HG03521 (cell line): ENCODE measurements around the gene SOX2.

Experiments
- ATAC-seq: cut with Tn5 transposase; IDR thresholded peaks from one replicate; pipeline ENCODE4 v1.9.1; 2021; ENCODE audit warnings: mild to moderate bottlenecking, moderate library complexity; ENCODE audit not compliant: unreplicated experiment

Gene SOX2

GRCh38 chr3:181722156-181722555, 10.4 kb downstream of the SOX2 start:
- ATAC-seq: no peak

- no peak for ATAC-seq
These were observed 11.2 kb downstream of the SOX2 start for GRCh38 chr3:181722766-181723425.

GRCh38 chr3:181723625-181724191, 12.0 kb downstream of the SOX2 start:
- ATAC-seq: no peak

GRCh38 chr3:181724192-181724965, 12.7 kb downstream of the SOX2 start:
- no peak for ATAC-seq

- no peak for ATAC-seq
These were observed 13.5 kb downstream of the SOX2 start for GRCh38 chr3:181725131-181725731.

GRCh38 chr3:181725830-181726229, 14.1 kb downstream of the SOX2 start:
- ATAC-seq: no peak

- ATAC-seq: no peak
These were observed 14.9 kb downstream of the SOX2 start for GRCh38 chr3:181726351-181727330.

- ATAC-seq: no peak
These were observed 15.8 kb downstream of the SOX2 start for GRCh38 chr3:181727341-181728032.

GRCh38 chr3:181728470-181729340, 17.0 kb downstream of the SOX2 start:
- ATAC-seq: no peak

- ATAC-seq: no peak
These were observed 17.7 kb downstream of the SOX2 start for GRCh38 chr3:181729341-181729869.

- ATAC-seq: no peak
These were observed 18.6 kb downstream of the SOX2 start for GRCh38 chr3:181730316-181730715.

- ATAC-seq: no peak
These were observed 19.2 kb downstream of the SOX2 start for GRCh38 chr3:181730934-181731333.

- ATAC-seq: no peak
These were observed 24.2 kb downstream of the SOX2 start for GRCh38 chr3:181735911-181736310.

- no peak for ATAC-seq
These were observed 26.8 kb downstream of the SOX2 start for GRCh38 chr3:181738551-181738950.

- no peak for ATAC-seq
These were observed 27.9 kb downstream of the SOX2 start for GRCh38 chr3:181739628-181740027.

- ATAC-seq: no peak
These were observed 29.7 kb downstream of the SOX2 start for GRCh38 chr3:181741417-181741816.

- no peak for ATAC-seq
These were observed 40.5 kb downstream of the SOX2 start for GRCh38 chr3:181752202-181752671.

GRCh38 chr3:181753391-181753790, 41.7 kb downstream of the SOX2 start:
- ATAC-seq: no peak

- ATAC-seq: no peak
These were observed 44.2 kb downstream of the SOX2 start for GRCh38 chr3:181755959-181756358.
